B cell (primary cell): Measurements from ENCODE around the gene SMURF1. TPM values are rescaled to one million over a fixed set of nuclear protein-coding genes. Genes with fewer than 3 reads are reported as not detected.

ENCODE experiments used
- ATAC-seq: fragments of 200-7000 bp; cut with Tn5 transposase; one replicate; pipeline ENCODE4 v1.10.0; 2021; ENCODE audit warnings: low read depth, mild to moderate bottlenecking, moderate number of reproducible peaks, moderate library complexity
- CTCF ChIA-PET: fragments of 350-600 bp; sonication (Branson Sonifier 250); formaldehyde crosslinking; loops from one replicate; lab custom pipeline; 2021; ENCODE audit warnings: antibody characterized with exemption, inconsistent platforms; lab: Charles Lee
- POLR2A ChIA-PET: fragments of 350-600 bp; sonication (Branson Sonifier 250); formaldehyde crosslinking; loops from one replicate; lab custom pipeline; 2021; ENCODE audit warnings: antibody characterized with exemption; lab: Charles Lee
- DNase-seq: peaks from one replicate; pipeline ENCODE4 v3.0.0; 2013
- H2AFZ ChIP-seq: 2 replicates; pipeline ENCODE4 v1.6.1; 2012; ENCODE audit warnings: mild to moderate bottlenecking, low read depth, low read length; ENCODE audit not compliant: insufficient read depth, poor library complexity, severe bottlenecking
- H3K27ac ChIP-seq, 2 donors: 1 replicate in 1 of 2; 2 replicates in 1 of 2; pipeline ENCODE4 v1.5.1; 2012 to 2013; ENCODE audit warnings: low read length in 2 of 2, mild to moderate bottlenecking in 2 of 2, moderate library complexity in 1 of 2
- H3K27me3 ChIP-seq, 4 experiments: fragments of 200-600 bp in 1 of 4; sonication (generic) in 1 of 4; replicated peaks in 1 of 4; 1 replicate in 2 of 4; 2 replicates in 2 of 4; pipeline versions ENCODE4 v1.6.1 to v1.7.0; 2013 to 2016; ENCODE audit warnings: low read length in 3 of 4, mild to moderate bottlenecking in 2 of 4, mixed read lengths in 1 of 4, moderate library complexity in 1 of 4; ENCODE audit not compliant: insufficient read depth in 4 of 4, control insufficient read depth in 3 of 4; ENCODE audit errors: control extremely low read depth in 1 of 4
- H3K36me3 ChIP-seq, 2 experiments: replicated peaks in 1 of 2; 1 replicate in 1 of 2; 2 replicates in 1 of 2; pipeline versions ENCODE4 v1.6.1 to v1.7.1; 2013; ENCODE audit warnings: low read length in 1 of 2; ENCODE audit not compliant: insufficient read depth in 2 of 2, control insufficient read depth in 1 of 2; ENCODE audit errors: control extremely low read depth in 1 of 2, extremely low read depth in 1 of 2
- H3K4me1 ChIP-seq, 2 donors: fragments of 200-600 bp in 1 of 2; sonication (generic) in 1 of 2; 1 replicate in 1 of 2; 2 replicates in 1 of 2; pipeline versions ENCODE4 v1.5.1 to v1.6.1; 2013 to 2017; ENCODE audit warnings: low read length in 2 of 2; ENCODE audit not compliant: control insufficient read depth in 2 of 2, insufficient read depth in 2 of 2
- H3K4me2 ChIP-seq: replicated peaks from 2 replicates; pipeline ENCODE3; 2012; ENCODE audit warnings: mild to moderate bottlenecking, low read depth, low read length; ENCODE audit not compliant: poor library complexity, severe bottlenecking
- H3K4me3 ChIP-seq, 5 experiments: fragments of 200-600 bp in 1 of 5; sonication (generic) in 1 of 5; 1 replicate in 3 of 5; 2 replicates in 2 of 5; pipeline versions ENCODE4 v1.5.1 to v1.7.0; 2011 to 2016; ENCODE audit warnings: low read length in 4 of 5, mild to moderate bottlenecking in 4 of 5, low read depth in 2 of 5, control low read depth in 1 of 5, moderate library complexity in 1 of 5; ENCODE audit not compliant: insufficient read depth in 1 of 5; ENCODE audit errors: control extremely low read depth in 1 of 5, extremely low read depth in 1 of 5
- H3K79me2 ChIP-seq: fragments of 200-600 bp; sonication (generic); one replicate; pipeline ENCODE4 v1.6.0; 2016; ENCODE audit warnings: low read length; ENCODE audit not compliant: control insufficient read depth, insufficient read depth
- H3K9ac ChIP-seq: fragments of 200-600 bp; sonication (generic); 2 replicates; pipeline ENCODE4 v1.6.1; 2017; ENCODE audit warnings: mild to moderate bottlenecking, low read length, moderate library complexity
- H3K9me3 ChIP-seq, 3 donors: one replicate each; pipeline versions ENCODE4 v1.6.1 to v1.7.1; 2013; ENCODE audit warnings: low read length in 2 of 3; ENCODE audit not compliant: control insufficient read depth in 2 of 3, insufficient read depth in 1 of 3; ENCODE audit errors: control extremely low read depth in 1 of 3
- H4K20me1 ChIP-seq: 2 replicates; pipeline ENCODE4 v1.6.0; 2012; ENCODE audit warnings: mild to moderate bottlenecking, low read length; ENCODE audit not compliant: insufficient read depth, control insufficient read depth, poor library complexity, severe bottlenecking
- H3K27ac Mint-ChIP-seq: one replicate; pipeline ENCODE4 v1.8.0; 2021; ENCODE audit warnings: mixed read lengths
- H3K27me3 Mint-ChIP-seq: one replicate; pipeline ENCODE4 v1.8.0; 2021; ENCODE audit warnings: mixed read lengths
- H3K4me1 Mint-ChIP-seq: one replicate; pipeline ENCODE4 v1.8.0; 2021; ENCODE audit warnings: mixed read lengths
- H3K4me3 Mint-ChIP-seq: one replicate; pipeline ENCODE4 v1.8.0; 2021; ENCODE audit warnings: mixed read lengths
- H3K9me3 Mint-ChIP-seq: one replicate; pipeline ENCODE4 v1.8.0; 2022; ENCODE audit warnings: mixed read lengths; ENCODE audit not compliant: insufficient read depth
- EZH2 ChIP-seq: IDR thresholded peaks from 2 replicates; pipeline ENCODE4 v1.6.1; 2012; ENCODE audit warnings: borderline replicate concordance, low read depth, mild to moderate bottlenecking, moderate library complexity, low read length; ENCODE audit not compliant: insufficient read depth, poor library complexity, severe bottlenecking
- WGBS: methylation state at CpG from one replicate; pipeline ENCODE4 v1.1.5; 2013; ENCODE audit warnings: missing lambda C conversion rate; ENCODE audit not compliant: insufficient coverage; 5-methylcytosine and 5-hydroxymethylcytosine counted together
- intact Hi-C: fragments of 100-400 bp; cut with micrococcal nuclease; formaldehyde crosslinking; loops from one replicate; pipeline ENCODE4 v1.10.0; 2022
- polyA plus RNA-seq: library from polyadenylated mRNA; depleted of rRNA; stranded (reverse); fragments of >200 nt; gene quantifications from 2 replicates; pipeline ENCODE4 v1.2.3, GENCODE V29; 2012
- total RNA-seq, 2 donors: library from RNA; stranded (reverse); fragments of 120-200 nt in 1 of 2; gene quantifications; 1 replicate in 1 of 2; 2 replicates in 1 of 2; pipeline versions ENCODE4 v1.2.3 to v1.2.4, GENCODE V29; 2013 to 2022
- TF ChIP-seq, protein P1 (sequence below): fragments of 200-600 bp; IDR thresholded peaks from one replicate; pipeline ENCODE4 v1.8.0; 2022; ENCODE audit warnings: antibody characterized with exemption, mild to moderate bottlenecking

Gene SMURF1
- total and polyA plus RNA-seq, 2 donors (not counting 1 experiment from before 2014, with no cell fraction given) = 7.5 to 28.6 TPM

DNA sequence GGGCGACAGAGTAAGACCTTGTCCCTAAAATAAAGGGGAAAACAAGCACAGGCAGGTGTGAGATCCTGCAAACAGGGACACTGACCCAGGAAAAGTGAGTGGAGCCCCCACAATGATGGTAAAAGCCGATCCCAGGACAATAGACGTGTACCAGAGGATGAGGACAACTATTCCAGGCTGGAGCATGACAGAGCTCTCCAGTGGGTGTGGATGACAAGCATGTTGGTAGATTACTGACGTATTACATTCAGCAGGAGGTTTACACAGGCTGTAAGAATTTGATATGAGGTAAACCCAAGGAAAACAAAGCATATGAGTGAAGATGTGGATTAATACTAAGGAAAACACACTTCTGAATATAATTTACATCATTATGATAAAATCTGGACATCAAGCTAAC lies 27.8 kb upstream of the SMURF1 start:
- Mint-ChIP-seq H3K4me1 (no peaks in the 10 kb centered on the region), H3K4me3 (no peak overlapping the region), H3K27me3 (peaks cover 22% of the 10 kb centered on the region), H3K9me3 (no peaks in the 10 kb centered on the region), H3K27ac (no peak overlapping the region)
- no peak overlapping the region for H3K27ac ChIP-seq
- ChIA-PET CTCF (no interaction called here), POLR2A (no interaction called here)
- no peak for ATAC-seq
- no peak overlapping the region for H3K4me3 ChIP-seq
- H3K79me2 ChIP-seq = no peaks in the 10 kb centered on the region
- no peaks in the 10 kb centered on the region for H3K9me3 ChIP-seq
- no peak for DNase-seq
- H4K20me1 ChIP-seq = no peaks in the 10 kb centered on the region
- TF ChIP-seq, protein P1, sequence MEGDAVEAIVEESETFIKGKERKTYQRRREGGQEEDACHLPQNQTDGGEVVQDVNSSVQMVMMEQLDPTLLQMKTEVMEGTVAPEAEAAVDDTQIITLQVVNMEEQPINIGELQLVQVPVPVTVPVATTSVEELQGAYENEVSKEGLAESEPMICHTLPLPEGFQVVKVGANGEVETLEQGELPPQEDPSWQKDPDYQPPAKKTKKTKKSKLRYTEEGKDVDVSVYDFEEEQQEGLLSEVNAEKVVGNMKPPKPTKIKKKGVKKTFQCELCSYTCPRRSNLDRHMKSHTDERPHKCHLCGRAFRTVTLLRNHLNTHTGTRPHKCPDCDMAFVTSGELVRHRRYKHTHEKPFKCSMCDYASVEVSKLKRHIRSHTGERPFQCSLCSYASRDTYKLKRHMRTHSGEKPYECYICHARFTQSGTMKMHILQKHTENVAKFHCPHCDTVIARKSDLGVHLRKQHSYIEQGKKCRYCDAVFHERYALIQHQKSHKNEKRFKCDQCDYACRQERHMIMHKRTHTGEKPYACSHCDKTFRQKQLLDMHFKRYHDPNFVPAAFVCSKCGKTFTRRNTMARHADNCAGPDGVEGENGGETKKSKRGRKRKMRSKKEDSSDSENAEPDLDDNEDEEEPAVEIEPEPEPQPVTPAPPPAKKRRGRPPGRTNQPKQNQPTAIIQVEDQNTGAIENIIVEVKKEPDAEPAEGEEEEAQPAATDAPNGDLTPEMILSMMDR = no peak
- TF ChIP-seq EZH2 = no peak
- no peaks in the 10 kb centered on the region for H3K4me1 ChIP-seq
- H3K27me3 ChIP-seq = peaks cover 0 to 13% (median 3%) of the 10 kb centered on the region in 4 experiments
- H3K36me3 ChIP-seq = no peaks in the 10 kb centered on the region
- H3K4me2 ChIP-seq = no peak overlapping the region
- H3K9ac ChIP-seq = no peak overlapping the region
- 66% methylated on average over 3 of the region's 4 CpGs for WGBS
- no peak overlapping the region for H2AFZ ChIP-seq
- intact Hi-C loops = no loop called here

DNA sequence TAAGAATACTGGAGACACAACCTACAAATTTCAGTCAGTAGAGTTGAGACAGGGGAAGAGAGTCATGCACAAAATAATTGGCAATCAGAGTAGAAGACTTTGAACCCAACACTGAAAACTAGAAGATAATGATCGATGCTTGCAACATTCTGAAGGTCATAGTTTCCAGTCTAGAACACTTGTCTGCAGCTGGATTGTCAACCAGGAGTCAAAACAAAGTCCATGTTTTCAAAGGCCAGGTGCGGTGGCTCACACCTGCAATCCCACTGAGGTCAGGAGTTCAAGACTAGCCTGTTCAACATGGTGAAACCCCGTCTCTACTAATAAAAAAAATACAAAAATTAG lies 26.8 kb upstream of the SMURF1 start:
- no peaks in the 10 kb centered on the region for H3K79me2 ChIP-seq
- H3K27ac Mint-ChIP-seq = no peak overlapping the region
- H3K4me3 ChIP-seq = no peak overlapping the region
- no peak overlapping the region for H3K9ac ChIP-seq
- TF ChIP-seq EZH2 = no peak
- TF ChIP-seq, protein P1 = no peak
- ChIA-PET POLR2A (no interaction called here), CTCF (no interaction called here)
- H3K9me3 ChIP-seq = no peaks in the 10 kb centered on the region
- DNase-seq = no peak
- H3K4me1 Mint-ChIP-seq = no peaks in the 10 kb centered on the region
- ATAC-seq = no peak
- no peaks in the 10 kb centered on the region for H3K4me1 ChIP-seq
- WGBS = 95% methylated on average over 2 of the region's 3 CpGs
- H3K27me3 Mint-ChIP-seq = peaks cover 22% of the 10 kb centered on the region
- H3K4me3 Mint-ChIP-seq = no peak overlapping the region
- H3K27ac ChIP-seq = no peak overlapping the region
- no peaks in the 10 kb centered on the region for H3K9me3 Mint-ChIP-seq
- no peak overlapping the region for H3K4me2 ChIP-seq
- no peak overlapping the region for H2AFZ ChIP-seq
- peaks cover 0 to 13% (median 3%) of the 10 kb centered on the region in 4 experiments for H3K27me3 ChIP-seq
- intact Hi-C loops = no loop called here
- H3K36me3 ChIP-seq = no peaks in the 10 kb centered on the region
- no peaks in the 10 kb centered on the region for H4K20me1 ChIP-seq
